H1 (cell line): Measurements from ENCODE around the gene TRIM22. TPM values are rescaled to one million over a fixed set of nuclear protein-coding genes. Genes with fewer than 3 reads are reported as not detected.

Experiments used
- CTCF ChIA-PET: fragments of 300-600 bp; sonication (Branson Sonifier 250); formaldehyde crosslinking; loops from one replicate; lab custom pipeline; 2021; ENCODE audit not compliant: partially characterized antibody; lab: Charles Lee
- POLR2A ChIA-PET: fragments of 300-600 bp; sonication (Branson Sonifier 250); formaldehyde crosslinking; loops from one replicate; lab custom pipeline; 2021; ENCODE audit warnings: inconsistent platforms; ENCODE audit not compliant: partially characterized antibody; lab: Charles Lee
- DNase-seq, 2 experiments: peaks; one replicate each; pipeline versions ENCODE4 v3.0.0 to v3.0.0-alpha.2; 2010 to 2022; ENCODE audit warnings: low spot score in 2 of 2, low read depth in 1 of 2, mixed read lengths in 1 of 2
- FAIRE-seq: peaks from 2 replicates; lab custom pipeline; 2011; peaks lifted over from hg19 to GRCh38; lab: Jason Lieb, UNC
- H2AFZ ChIP-seq: 2 replicates; pipeline ENCODE4 v1.8.1; 2012; ENCODE audit warnings: low read length, inconsistent platforms
- H2AK5ac ChIP-seq: 2 replicates; pipeline ENCODE4 v1.6.1; 2013; ENCODE audit warnings: low read depth, low read length
- H2BK120ac ChIP-seq: replicated peaks from 2 replicates; pipeline ENCODE3; 2013; ENCODE audit warnings: low read depth, low read length, inconsistent platforms
- H2BK12ac ChIP-seq: 2 replicates; pipeline ENCODE4 v1.6.1; 2013; ENCODE audit warnings: low read depth, low read length
- H2BK15ac ChIP-seq: 2 replicates; pipeline ENCODE4 v1.6.1; 2013; ENCODE audit warnings: low read length
- H2BK20ac ChIP-seq: 2 replicates; pipeline ENCODE4 v1.6.1; 2013; ENCODE audit warnings: low read length
- H2BK5ac ChIP-seq: 2 replicates; pipeline ENCODE4 v1.6.1; 2013; ENCODE audit warnings: low read depth, low read length
- H3K14ac ChIP-seq: 2 replicates; pipeline ENCODE4 v1.6.1; 2013; ENCODE audit warnings: inconsistent platforms; ENCODE audit not compliant: insufficient read length
- H3K18ac ChIP-seq: 2 replicates; pipeline ENCODE4 v1.6.1; 2013; ENCODE audit warnings: low read length; ENCODE audit errors: extremely low read depth
- H3K23ac ChIP-seq: 2 replicates; pipeline ENCODE4 v1.6.1; 2013; ENCODE audit warnings: inconsistent platforms; ENCODE audit not compliant: insufficient read length
- H3K23me2 ChIP-seq: 2 replicates; pipeline ENCODE4 v1.6.1; 2013; ENCODE audit warnings: low read depth, low read length
- H3K27ac ChIP-seq: 2 replicates; pipeline ENCODE4 v1.6.1; 2011; ENCODE audit warnings: low read depth, low read length, inconsistent platforms
- H3K27me3 ChIP-seq, 4 experiments: replicated peaks in 1 of 4; 1 replicate in 1 of 4; 2 replicates in 3 of 4; pipeline versions ENCODE4 v1.6.1 to v1.8.1; 2011 to 2013; ENCODE audit warnings: low read length in 3 of 4, mild to moderate bottlenecking in 3 of 4, inconsistent platforms in 2 of 4, mixed read lengths in 2 of 4, moderate library complexity in 1 of 4; ENCODE audit not compliant: control insufficient read depth in 3 of 4, insufficient read depth in 3 of 4; ENCODE audit errors: extremely low read depth in 1 of 4
- H3K36me3 ChIP-seq, 4 experiments: 2 replicates each; pipeline versions ENCODE4 v1.6.1 to v1.8.1; 2011 to 2013; ENCODE audit warnings: mild to moderate bottlenecking in 4 of 4, low read length in 3 of 4, moderate library complexity in 2 of 4, control low read depth in 1 of 4, inconsistent platforms in 1 of 4; ENCODE audit not compliant: insufficient read depth in 4 of 4, control insufficient read depth in 2 of 4
- H3K4ac ChIP-seq: replicated peaks from 2 replicates; pipeline ENCODE3; 2013; ENCODE audit warnings: low read length, low read depth, mixed read lengths, inconsistent platforms; ENCODE audit not compliant: insufficient read length
- H3K4me1 ChIP-seq, 4 experiments: replicated peaks in 1 of 4; 1 replicate in 1 of 4; 2 replicates in 3 of 4; pipeline versions ENCODE4 v1.6.1 to v1.8.1; 2011 to 2013; ENCODE audit warnings: low read length in 3 of 4, inconsistent platforms in 2 of 4, mixed read lengths in 1 of 4; ENCODE audit not compliant: insufficient read depth in 4 of 4, control insufficient read depth in 3 of 4
- H3K4me2 ChIP-seq, 2 experiments: 2 replicates each; pipeline versions ENCODE4 v1.6.1 to v1.8.1; 2011 to 2013; ENCODE audit warnings: low read depth in 2 of 2, low read length in 2 of 2, control low read depth in 1 of 2, inconsistent platforms in 1 of 2, mild to moderate bottlenecking in 1 of 2; ENCODE audit not compliant: insufficient read depth in 1 of 2
- H3K4me3 ChIP-seq, 4 experiments: fragments of 200-600, 300-600 bp in 1 of 4; sonication (generic), shearing (Covaris generic), sonication (Bioruptor Twin) in 1 of 4; 2 replicates each; pipeline versions ENCODE4 v1.5.1 to v1.8.1; 2011 to 2016; ENCODE audit warnings: low read length in 4 of 4, low read depth in 3 of 4, control low read depth in 2 of 4, inconsistent platforms in 2 of 4, mild to moderate bottlenecking in 2 of 4, mixed read lengths in 1 of 4, moderate library complexity in 1 of 4; ENCODE audit not compliant: insufficient read depth in 2 of 4; ENCODE audit errors: extremely low read depth in 1 of 4
- H3K56ac ChIP-seq: replicated peaks from 2 replicates; pipeline ENCODE3; 2013; ENCODE audit warnings: low read depth, mild to moderate bottlenecking, mixed read lengths, low read length, inconsistent platforms; ENCODE audit not compliant: insufficient read length
- H3K79me1 ChIP-seq: 2 replicates; pipeline ENCODE4 v1.6.1; 2013; ENCODE audit warnings: low read depth, low read length, control low read depth
- H3K79me2 ChIP-seq, 2 experiments: 2 replicates each; pipeline versions ENCODE4 v1.6.1 to v1.8.1; 2012 to 2013; ENCODE audit warnings: low read length in 2 of 2, mild to moderate bottlenecking in 2 of 2, inconsistent platforms in 1 of 2; ENCODE audit not compliant: insufficient read depth in 2 of 2, control insufficient read depth in 1 of 2
- H3K9ac ChIP-seq, 4 experiments: replicated peaks in 1 of 4; 1 replicate in 1 of 4; 2 replicates in 3 of 4; pipeline versions ENCODE4 v1.6.1 to v1.8.1; 2011 to 2013; ENCODE audit warnings: low read depth in 3 of 4, low read length in 3 of 4, control low read depth in 2 of 4, mild to moderate bottlenecking in 2 of 4, moderate library complexity in 2 of 4, inconsistent platforms in 1 of 4; ENCODE audit errors: extremely low read depth in 1 of 4
- H3K9me3 ChIP-seq, 2 experiments: 2 replicates each; pipeline versions ENCODE4 v1.6.1 to v1.8.1; 2012 to 2013; ENCODE audit warnings: mild to moderate bottlenecking in 2 of 2, moderate library complexity in 2 of 2, control low read depth in 1 of 2, inconsistent platforms in 1 of 2, low read depth in 1 of 2, low read length in 1 of 2, mixed read lengths in 1 of 2; ENCODE audit not compliant: insufficient read depth in 2 of 2
- H4K20me1 ChIP-seq, 2 experiments: replicated peaks in 1 of 2; 2 replicates each; pipeline versions ENCODE3 to v1.8.1; 2011 to 2013; ENCODE audit warnings: inconsistent platforms in 2 of 2, low read length in 2 of 2, mild to moderate bottlenecking in 1 of 2; ENCODE audit not compliant: insufficient read depth in 2 of 2, control insufficient read depth in 1 of 2
- H4K5ac ChIP-seq: 2 replicates; pipeline ENCODE4 v1.6.1; 2013; ENCODE audit warnings: low read length, low read depth, mixed read lengths, inconsistent platforms; ENCODE audit not compliant: insufficient read length
- H4K8ac ChIP-seq: 2 replicates; pipeline ENCODE4 v1.8.0; 2013; ENCODE audit warnings: mild to moderate bottlenecking, moderate library complexity, low read length, inconsistent platforms; ENCODE audit not compliant: insufficient read depth; ENCODE audit errors: extremely low read depth
- H4K91ac ChIP-seq: replicated peaks from 2 replicates; pipeline ENCODE3; 2013; ENCODE audit warnings: low read length, mixed read lengths, inconsistent platforms; ENCODE audit not compliant: insufficient read length
- WGBS, 2 experiments: shearing (Covaris generic) in 1 of 2; methylation state at CpG; one replicate each; pipeline versions ENCODE4 v1.1.6 to v1.1.7; 2013 to 2015; ENCODE audit warnings: low lambda C conversion rate in 2 of 2, mixed read lengths in 2 of 2, inconsistent platforms in 1 of 2, low coverage in 1 of 2, missing lambda C conversion rate in 1 of 2; ENCODE audit not compliant: insufficient replicate concordance in 2 of 2, insufficient coverage in 1 of 2, insufficient read length in 1 of 2; ENCODE audit errors: extremely low coverage in 1 of 2, missing lambda C conversion rate in 1 of 2; 5-methylcytosine and 5-hydroxymethylcytosine counted together
- polyA plus RNA-seq, 7 experiments: library from polyadenylated mRNA; depleted of rRNA in 3 of 7; stranded (reverse) in 5 of 7; unstranded in 2 of 7; fragments of >200 nt in 5 of 7; fragments of 200-250 nt in 2 of 7; gene quantifications; 1 replicate in 5 of 7; 2 replicates in 1 of 7; 4 replicates in 1 of 7; pipeline versions ENCODE4 v1.2.1 to v1.2.3, GENCODE V29; 2011 to 2013; ENCODE audit warnings: missing spikeins in 2 of 7, mixed read lengths in 2 of 7
- total RNA-seq: library from RNA; stranded (reverse); fragmentation: NEBNext Ultra II Directional; extraction: Animal tissue kit (Norgen Biotek cat#: 25700); gene quantifications from 2 replicates; pipeline ENCODE4 v1.2.1, GENCODE V29; 2021
- TF ChIP-seq, protein P1 (sequence below): IDR thresholded peaks from 2 replicates; pipeline ENCODE4 v1.6.1; 2012; ENCODE audit warnings: inconsistent platforms

Gene TRIM22
- total and polyA plus RNA-seq, 2 of the 8 experiments (the other 6 are each of a cell fraction or from before 2014, with no cell fraction given), result 56.0 to 82.7 TPM

DNA sequence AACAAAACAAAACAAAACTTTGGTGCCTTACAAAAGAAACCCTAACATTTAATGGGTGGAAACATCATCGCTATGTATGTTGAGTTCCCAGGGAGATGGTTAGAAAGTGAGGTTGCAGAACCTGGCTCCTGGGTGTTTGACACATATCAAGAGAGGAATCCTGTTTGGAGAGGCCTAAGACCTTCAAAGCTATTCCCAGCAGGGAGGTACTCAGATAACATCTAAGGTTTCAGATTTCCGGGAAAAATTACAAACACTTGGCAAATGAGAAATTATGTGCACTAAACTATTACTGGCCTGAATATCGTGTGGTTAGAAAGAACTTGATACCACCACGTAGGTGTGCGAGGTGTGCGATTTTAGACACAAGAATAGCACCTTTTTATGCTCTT, 23.2 kb upstream of the TRIM22 start:
- Histone ChIP-seq H2BK15ac (no peak overlapping the region), H2BK5ac (no peak overlapping the region), H3K23ac (no peak overlapping the region), H2BK120ac (no peak overlapping the region), H2AK5ac (no peak overlapping the region), H4K20me1 (no peaks in the 10 kb centered on the region), H4K5ac (no peak overlapping the region), H3K36me3 (peaks cover 0 to 25% (median 9%) of the 10 kb centered on the region in 4 experiments; a peak in 4 of 8 replicates), H3K18ac (no peak overlapping the region), H3K14ac (no peak overlapping the region), H3K27ac (no peak overlapping the region), H3K9me3 (no peaks in the 10 kb centered on the region), H2BK12ac (no peak overlapping the region), H2AFZ (no peak overlapping the region), H3K56ac (no peak overlapping the region), H3K4me1 (no peaks in the 10 kb centered on the region), H3K27me3 (no peaks in the 10 kb centered on the region), H3K79me1 (no peaks in the 10 kb centered on the region), H3K9ac (no peak overlapping the region), H3K4ac (no peak overlapping the region), H3K4me2 (no peak overlapping the region), H3K79me2 (no peaks in the 10 kb centered on the region), H4K8ac (no peak overlapping the region), H2BK20ac (no peak overlapping the region), H3K4me3 (no peak overlapping the region), H3K23me2 (no peaks in the 10 kb centered on the region), H4K91ac (no peak overlapping the region)
- ChIA-PET POLR2A (no interaction called here), CTCF (no interaction called here)
- WGBS, 2 experiments, result 95% methylated on average over 6 of the region's 6 CpGs; no CpG with 5 or more reads in 1 of the 2 experiments
- FAIRE-seq, result no peak
- DNase-seq, result no peak
- TF ChIP-seq, protein P1, sequence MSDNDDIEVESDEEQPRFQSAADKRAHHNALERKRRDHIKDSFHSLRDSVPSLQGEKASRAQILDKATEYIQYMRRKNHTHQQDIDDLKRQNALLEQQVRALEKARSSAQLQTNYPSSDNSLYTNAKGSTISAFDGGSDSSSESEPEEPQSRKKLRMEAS, result no peak
